Nucleus accumbens (tissue), 56 donors: ENCODE measurements around the gene SPON1.

ENCODE experiments used
- DNase-seq, 56 donors: peaks; one replicate each; lab custom pipeline; 2025; lab: John Stamatoyannopoulos, UW

SPON1 gene

GRCh38 chr11:13942971-13943381, 19.5 kb upstream of the SPON1 start:
- DNase-seq, result no peak

- no peak for DNase-seq
Measured at GRCh38 chr11:13944016-13944415, 18.5 kb upstream of the SPON1 start.

GRCh38 chr11:13944911-13945425, 17.6 kb upstream of the SPON1 start:
- DNase-seq, result peak in 13 of 56 donors; percentile 4 to 54 (median 28)

- no peak for DNase-seq
Measured at GRCh38 chr11:13947379-13947778, 15.1 kb upstream of the SPON1 start.

- no peak for DNase-seq
Measured at GRCh38 chr11:13949876-13950275, 12.6 kb upstream of the SPON1 start.

GRCh38 chr11:13952221-13952620, 10.3 kb upstream of the SPON1 start:
- no peak for DNase-seq

- DNase-seq, result no peak
Measured at GRCh38 chr11:13952668-13953067, 9.9 kb upstream of the SPON1 start.

- no peak for DNase-seq
Measured at GRCh38 chr11:13954591-13954990, 7.9 kb upstream of the SPON1 start.

GRCh38 chr11:13955971-13956421, 6.5 kb upstream of the SPON1 start:
- peak in 26 of 56 donors; percentile 6 to 70 (median 36) for DNase-seq

- no peak for DNase-seq
Measured at GRCh38 chr11:13956988-13957387, 5.5 kb upstream of the SPON1 start.

- no peak for DNase-seq
Measured at GRCh38 chr11:13958641-13959400, 3.7 kb upstream of the SPON1 start.

- DNase-seq, result no peak
Measured at GRCh38 chr11:13962198-13962561, 343 bp upstream of the SPON1 start.

- DNase-seq, result peak in 17 of 56 donors; percentile 8 to 55 (median 40)
Measured at GRCh38 chr11:13963169-13963948, 836 bp downstream of the SPON1 start.

GRCh38 chr11:13963949-13964770, 1.6 kb downstream of the SPON1 start:
- DNase-seq, result peak in 26 of 56 donors; percentile 11 to 67 (median 38)

- no peak for DNase-seq
Measured at GRCh38 chr11:13964771-13965074, 2.2 kb downstream of the SPON1 start.

GRCh38 chr11:13965337-13965736, 2.8 kb downstream of the SPON1 start:
- DNase-seq, result peak in 1 of 56 donors; percentile 29

GRCh38 chr11:13966013-13966412, 3.5 kb downstream of the SPON1 start:
- DNase-seq, result no peak

GRCh38 chr11:13966486-13966885, 4.0 kb downstream of the SPON1 start:
- no peak for DNase-seq

- DNase-seq, result peak in 6 of 56 donors; percentile 5 to 27 (median 25)
Measured at GRCh38 chr11:13970986-13971385, 8.5 kb downstream of the SPON1 start.

- DNase-seq, result peak in 3 of 56 donors; percentile 5 to 34 (median 30)
Measured at GRCh38 chr11:13972043-13972910, 9.8 kb downstream of the SPON1 start.
